H9 (cell line): Measurements from ENCODE around the gene UBE3B. TPM values are rescaled to one million over a fixed set of nuclear protein-coding genes. Genes with fewer than 3 reads are reported as not detected.

ENCODE experiments used
- DNase-seq: peaks from one replicate; pipeline ENCODE4 v3.0.0-alpha.2; 2017
- H2AFZ ChIP-seq: one replicate; pipeline ENCODE4 v1.6.1; 2013; ENCODE audit warnings: mild to moderate bottlenecking, low read length, control low read depth, moderate library complexity
- H2AK5ac ChIP-seq: 2 replicates; pipeline ENCODE4 v1.6.1; 2013; ENCODE audit warnings: low read length, control low read depth, mixed read lengths; ENCODE audit not compliant: insufficient read length
- H2BK120ac ChIP-seq: one replicate; pipeline ENCODE4 v1.6.1; 2013; ENCODE audit warnings: low read depth, mild to moderate bottlenecking, low read length, control low read depth, inconsistent platforms; ENCODE audit not compliant: poor library complexity, severe bottlenecking
- H2BK12ac ChIP-seq: 2 replicates; pipeline ENCODE4 v1.6.1; 2013; ENCODE audit warnings: low read length, control low read depth, mixed read lengths, low read depth; ENCODE audit not compliant: insufficient read length
- H2BK15ac ChIP-seq: 2 replicates; pipeline ENCODE4 v1.6.1; 2013; ENCODE audit warnings: low read depth, low read length, control low read depth
- H2BK20ac ChIP-seq: one replicate; pipeline ENCODE4 v1.6.1; 2013; ENCODE audit warnings: low read depth, mild to moderate bottlenecking, low read length, control low read depth, inconsistent platforms; ENCODE audit not compliant: poor library complexity, severe bottlenecking
- H2BK5ac ChIP-seq: 2 replicates; pipeline ENCODE4 v1.6.1; 2013; ENCODE audit warnings: low read length, control low read depth, mixed read lengths; ENCODE audit not compliant: insufficient read length
- H3K14ac ChIP-seq: 2 replicates; pipeline ENCODE4 v1.6.1; 2013; ENCODE audit warnings: low read length, control low read depth; ENCODE audit not compliant: insufficient read depth
- H3K18ac ChIP-seq: 2 replicates; pipeline ENCODE4 v1.6.1; 2013; ENCODE audit warnings: low read depth, mild to moderate bottlenecking, mixed read lengths, low read length, control low read depth; ENCODE audit not compliant: insufficient read length
- H3K23ac ChIP-seq: 2 replicates; pipeline ENCODE4 v1.6.1; 2013; ENCODE audit warnings: low read length, control low read depth, mixed read lengths, low read depth; ENCODE audit not compliant: insufficient read length
- H3K23me2 ChIP-seq: 2 replicates; pipeline ENCODE4 v1.6.1; 2013; ENCODE audit warnings: low read depth, mild to moderate bottlenecking, mixed read lengths, low read length, control low read depth; ENCODE audit not compliant: insufficient read length, poor library complexity, severe bottlenecking
- H3K27ac ChIP-seq: 2 replicates; pipeline ENCODE4 v1.5.1; 2013; ENCODE audit warnings: low read length, control low read depth, mixed read lengths, low read depth; ENCODE audit not compliant: insufficient read length
- H3K27me3 ChIP-seq: 2 replicates; pipeline ENCODE4 v1.6.1; 2013; ENCODE audit warnings: low read length, control low read depth, inconsistent platforms; ENCODE audit not compliant: insufficient read depth
- H3K4ac ChIP-seq: 2 replicates; pipeline ENCODE4 v1.6.1; 2013; ENCODE audit warnings: low read depth, mild to moderate bottlenecking, control low read depth, inconsistent platforms, low read length, moderate library complexity
- H3K4me1 ChIP-seq: 2 replicates; pipeline ENCODE4 v1.6.1; 2013; ENCODE audit warnings: low read length, control low read depth, inconsistent platforms; ENCODE audit not compliant: insufficient read depth
- H3K4me2 ChIP-seq: 2 replicates; pipeline ENCODE4 v1.6.1; 2013; ENCODE audit warnings: low read length, control low read depth, mixed read lengths; ENCODE audit not compliant: insufficient read length, insufficient read depth
- H3K56ac ChIP-seq: 2 replicates; pipeline ENCODE4 v1.6.1; 2013; ENCODE audit warnings: low read depth, mild to moderate bottlenecking, mixed read lengths, low read length, control low read depth; ENCODE audit not compliant: insufficient read length
- H3K79me1 ChIP-seq: 2 replicates; pipeline ENCODE4 v1.6.1; 2013; ENCODE audit warnings: low read depth, mild to moderate bottlenecking, moderate library complexity, low read length, control low read depth, inconsistent platforms; ENCODE audit not compliant: insufficient read depth, poor library complexity, severe bottlenecking
- H3K79me2 ChIP-seq: 2 replicates; pipeline ENCODE4 v1.6.1; 2013; ENCODE audit warnings: low read length, control low read depth, inconsistent platforms; ENCODE audit not compliant: insufficient read depth
- H3K9ac ChIP-seq: 2 replicates; pipeline ENCODE4 v1.6.1; 2013; ENCODE audit warnings: low read length, control low read depth, mixed read lengths; ENCODE audit not compliant: insufficient read length; ENCODE audit errors: extremely low read depth
- H3K9me3 ChIP-seq: one replicate; pipeline ENCODE4 v1.6.1; 2013; ENCODE audit warnings: low read depth, low read length, inconsistent platforms; ENCODE audit not compliant: control insufficient read depth
- H3T11ph ChIP-seq: one replicate; pipeline ENCODE4 v1.6.1; 2013; ENCODE audit warnings: mild to moderate bottlenecking, low read length, control low read depth, inconsistent platforms
- H4K20me1 ChIP-seq: one replicate; pipeline ENCODE4 v1.6.1; 2013; ENCODE audit not compliant: control insufficient read depth, insufficient read length, insufficient read depth
- H4K5ac ChIP-seq: 2 replicates; pipeline ENCODE4 v1.6.1; 2013; ENCODE audit warnings: low read depth, mild to moderate bottlenecking, mixed read lengths, low read length, control low read depth; ENCODE audit not compliant: insufficient read length
- H4K8ac ChIP-seq: replicated peaks from 2 replicates; pipeline ENCODE4 v1.6.1; 2013; ENCODE audit warnings: low read length, control low read depth, mixed read lengths, low read depth; ENCODE audit not compliant: insufficient read length
- H4K91ac ChIP-seq: 2 replicates; pipeline ENCODE4 v1.6.1; 2013; ENCODE audit warnings: low read depth, mild to moderate bottlenecking, moderate library complexity, mixed read lengths, low read length, control low read depth; ENCODE audit not compliant: insufficient read length
- H3K27ac Mint-ChIP-seq, 3 experiments: 2 replicates in 2 of 3; 3 replicates in 1 of 3; pipeline ENCODE4 v1.8.0; 2020 to 2021; ENCODE audit warnings: mixed read lengths in 3 of 3, mild to moderate bottlenecking in 1 of 3, moderate library complexity in 1 of 3
- H3K27me3 Mint-ChIP-seq: 2 replicates; pipeline ENCODE4 v1.8.0; 2021; ENCODE audit warnings: low read depth, mild to moderate bottlenecking, moderate library complexity, mixed read lengths
- H3K36me3 Mint-ChIP-seq, 3 experiments: 2 replicates in 2 of 3; 3 replicates in 1 of 3; pipeline ENCODE4 v1.8.0; 2020 to 2021; ENCODE audit warnings: low read depth in 3 of 3, mixed read lengths in 3 of 3; ENCODE audit not compliant: insufficient read depth in 1 of 3
- H3K4me1 Mint-ChIP-seq, 2 experiments: 2 replicates each; pipeline ENCODE4 v1.8.0; 2020; ENCODE audit warnings: mixed read lengths in 2 of 2
- H3K4me3 Mint-ChIP-seq, 2 experiments: 2 replicates in 1 of 2; 3 replicates in 1 of 2; pipeline ENCODE4 v1.8.0; 2020 to 2021; ENCODE audit warnings: mild to moderate bottlenecking in 2 of 2, mixed read lengths in 2 of 2, moderate library complexity in 1 of 2
- H3K9me3 Mint-ChIP-seq, 2 experiments: 2 replicates in 1 of 2; 3 replicates in 1 of 2; pipeline ENCODE4 v1.8.0; 2020; ENCODE audit warnings: mild to moderate bottlenecking in 2 of 2, mixed read lengths in 2 of 2, moderate library complexity in 1 of 2
- CTCF ChIP-seq: fragments of 200-600 bp; sonication (generic); conservative IDR thresholded peaks from 3 replicates; pipeline ENCODE4 v1.8.0; 2021; ENCODE audit warnings: antibody characterized with exemption, mild to moderate bottlenecking
- WGBS: extraction: QIAGEN DNeasy Blood & Tissue Kit; methylation state at CpG from one replicate; pipeline ENCODE4 v1.1.7; 2013; ENCODE audit warnings: missing lambda C conversion rate, low lambda C conversion rate, mixed read lengths; ENCODE audit not compliant: insufficient read length; ENCODE audit errors: extremely low coverage; 5-methylcytosine and 5-hydroxymethylcytosine counted together
- total RNA-seq: library from RNA; stranded (reverse); gene quantifications from 2 replicates; pipeline ENCODE4 v1.2.1, GENCODE V29; 2021

Gene UBE3B
- total RNA-seq, 1 experiment from 2014 or later: 24.2 TPM

- Histone ChIP-seq H2AFZ (no peak overlapping the region), H3K4me2 (no peak overlapping the region), H3K79me1 (no peaks in the 10 kb centered on the region), H4K5ac (no peak overlapping the region), H2BK20ac (no peak overlapping the region), H2BK120ac (no peak overlapping the region), H3K23me2 (no peaks in the 10 kb centered on the region), H3K9me3 (no peaks in the 10 kb centered on the region), H2BK5ac (no peak overlapping the region), H3T11ph (no peak overlapping the region), H2BK15ac (no peak overlapping the region), H4K8ac (no peak overlapping the region), H3K27ac (no peak overlapping the region), H3K79me2 (no peaks in the 10 kb centered on the region), H3K27me3 (no peaks in the 10 kb centered on the region), H3K4ac (no peak overlapping the region), H3K18ac (no peak overlapping the region), H3K14ac (no peak overlapping the region), H3K9ac (no peak overlapping the region), H3K56ac (no peak overlapping the region), H3K4me1 (no peaks in the 10 kb centered on the region), H2BK12ac (no peak overlapping the region), H4K91ac (no peak overlapping the region), H3K23ac (no peak overlapping the region), H4K20me1 (no peaks in the 10 kb centered on the region), H2AK5ac (no peak overlapping the region)
- Mint-ChIP-seq H3K36me3 (peaks cover 25 to 69% (median 68%) of the 10 kb centered on the region in 3 experiments), H3K9me3 (no peaks in the 10 kb centered on the region; a peak in 1 of 5 replicates), H3K4me1 (peaks cover 0 to 5% of the 10 kb centered on the region in 2 experiments; a peak in 1 of 4 replicates), H3K27ac (no peak overlapping the region; a peak in 1 of 7 replicates), H3K4me3 (no peak overlapping the region), H3K27me3 (no peaks in the 10 kb centered on the region)
- no CpG with 5 or more reads among the region's 1 CpG for WGBS
- TF ChIP-seq CTCF: no peak
- DNase-seq: no peak
Observed at GRCh38 chr12:109489955-109490565, 12.6 kb downstream of the UBE3B start.
